ENCODE data around the gene ZWILCH.

DNA sequence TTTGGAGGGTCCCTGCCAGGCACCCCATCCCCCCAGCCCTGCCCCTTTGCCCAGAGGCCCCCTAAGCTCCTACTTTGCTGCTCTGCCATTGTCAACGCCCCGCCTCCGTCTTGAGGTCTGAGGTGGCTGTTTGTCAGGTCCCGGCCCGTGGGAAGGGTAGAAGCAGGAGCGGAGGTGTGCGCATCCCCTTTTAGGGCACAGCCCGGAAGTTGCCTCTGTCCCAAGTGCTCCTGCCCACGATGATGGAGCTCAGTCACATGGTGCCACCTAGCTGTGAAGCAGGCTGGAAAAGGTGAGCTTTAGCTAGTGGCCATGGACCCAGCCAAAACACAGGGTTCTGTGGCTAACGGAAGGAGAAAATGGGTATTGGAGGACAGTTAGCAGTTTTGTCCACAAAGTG lies 89.2 kb downstream of the ZWILCH start:
- no peak for TF ChIP-seq EP300 (IDR thresholded peaks at IDR 0.05)
- TF ChIP-seq, protein P1, sequence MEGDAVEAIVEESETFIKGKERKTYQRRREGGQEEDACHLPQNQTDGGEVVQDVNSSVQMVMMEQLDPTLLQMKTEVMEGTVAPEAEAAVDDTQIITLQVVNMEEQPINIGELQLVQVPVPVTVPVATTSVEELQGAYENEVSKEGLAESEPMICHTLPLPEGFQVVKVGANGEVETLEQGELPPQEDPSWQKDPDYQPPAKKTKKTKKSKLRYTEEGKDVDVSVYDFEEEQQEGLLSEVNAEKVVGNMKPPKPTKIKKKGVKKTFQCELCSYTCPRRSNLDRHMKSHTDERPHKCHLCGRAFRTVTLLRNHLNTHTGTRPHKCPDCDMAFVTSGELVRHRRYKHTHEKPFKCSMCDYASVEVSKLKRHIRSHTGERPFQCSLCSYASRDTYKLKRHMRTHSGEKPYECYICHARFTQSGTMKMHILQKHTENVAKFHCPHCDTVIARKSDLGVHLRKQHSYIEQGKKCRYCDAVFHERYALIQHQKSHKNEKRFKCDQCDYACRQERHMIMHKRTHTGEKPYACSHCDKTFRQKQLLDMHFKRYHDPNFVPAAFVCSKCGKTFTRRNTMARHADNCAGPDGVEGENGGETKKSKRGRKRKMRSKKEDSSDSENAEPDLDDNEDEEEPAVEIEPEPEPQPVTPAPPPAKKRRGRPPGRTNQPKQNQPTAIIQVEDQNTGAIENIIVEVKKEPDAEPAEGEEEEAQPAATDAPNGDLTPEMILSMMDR (IDR thresholded peaks at IDR 0.05), result no peak
- no peak for TF ChIP-seq POLR2A (IDR thresholded peaks at IDR 0.05)
